Uterus (tissue), 2 donors: Measurements from ENCODE around the gene IFI6.

Experiments
- CTCF ChIP-seq, 4 experiments: fragments of 200-600 bp in 2 of 4; fragments of 450-650 bp in 2 of 4; sonication (generic) in 2 of 4; IDR thresholded peaks; one replicate each; pipeline ENCODE4 v1.5.1; 2016 to 2019; ENCODE audit warnings: antibody characterized with exemption in 4 of 4, mild to moderate bottlenecking in 2 of 4, moderate library complexity in 1 of 4
- POLR2A ChIP-seq, 2 donors: fragments of 450-650 bp; IDR thresholded peaks; one replicate each; pipeline ENCODE4 v1.6.1; 2016; ENCODE audit warnings: antibody characterized with exemption in 2 of 2, mild to moderate bottlenecking in 1 of 2, moderate library complexity in 1 of 2

DNA sequence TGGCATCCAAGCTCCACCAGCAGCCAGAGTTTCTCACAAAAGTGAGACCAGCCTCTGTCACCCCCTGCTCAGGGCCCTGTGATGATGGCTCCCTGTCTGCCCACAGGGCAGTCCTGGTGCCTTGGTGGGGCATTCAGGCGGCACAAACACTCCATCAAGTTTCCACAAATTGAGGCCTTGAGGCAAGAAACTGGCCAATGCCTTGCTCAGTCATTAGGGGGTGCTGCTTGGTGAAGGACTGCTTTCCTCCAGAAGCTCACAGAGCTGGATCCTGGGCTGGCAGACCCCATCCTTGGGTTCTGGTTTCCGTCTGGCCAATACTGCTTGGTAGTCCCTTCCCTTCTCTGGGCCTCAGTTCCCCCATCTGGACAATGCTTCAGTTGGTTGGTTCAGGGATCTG is 55.6 kb downstream of the IFI6 start:
- TF ChIP-seq CTCF (IDR thresholded peaks at IDR 0.05) = no peak
- no peak for TF ChIP-seq POLR2A (IDR thresholded peaks at IDR 0.05)
